ENCODE results near the gene MCC. TPM values are rescaled to one million over a fixed set of nuclear protein-coding genes. Genes with fewer than 3 reads are reported as not detected.

The MCC gene
- total RNA-seq, 1 donor from 2014 or later = 2.5 TPM

DNA sequence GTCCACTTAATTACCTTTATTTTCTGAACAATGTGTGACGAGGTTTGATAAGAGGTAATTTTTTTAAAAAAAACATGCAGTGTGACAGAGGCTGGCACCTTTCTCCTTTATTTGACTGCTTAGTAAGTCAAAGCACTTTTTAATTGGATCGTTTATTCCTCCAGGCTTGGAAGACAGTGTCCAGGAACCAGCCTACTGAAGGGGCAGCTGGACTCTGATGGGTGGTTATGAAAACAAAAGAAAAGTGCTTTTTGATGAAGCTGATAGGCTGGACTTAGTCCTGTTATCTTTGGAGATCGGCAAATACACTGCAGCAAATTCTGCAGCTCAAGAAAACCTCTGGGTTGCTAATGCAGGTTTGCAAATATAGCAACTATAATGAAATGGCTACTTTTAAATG lies 370.0 kb downstream of the MCC start:
- no peak overlapping the region for H2AFZ ChIP-seq (replicated peaks)
- peaks cover 7% of the 10 kb centered on the region for H3K4me1 Mint-ChIP-seq
- H3K9me3 Mint-ChIP-seq = peaks cover 15% of the 10 kb centered on the region
- no peaks in the 10 kb centered on the region for H4K20me1 ChIP-seq (ENCODE audit: low read depth)
- no peak for TF ChIP-seq EZH2 (IDR thresholded peaks at IDR 0.05)
- TF ChIP-seq CTCF (IDR thresholded peaks at IDR 0.05) = no peak
- TF ChIP-seq EZH2phosphoT487 (IDR thresholded peaks at IDR 0.05) = no peak
- no peak overlapping the region for H3K4me2 ChIP-seq
- no peaks in the 10 kb centered on the region for H3F3A ChIP-seq (ENCODE audit: low read depth)
- H3K9ac ChIP-seq = no peak overlapping the region
- H3K36me3 Mint-ChIP-seq = peaks cover 7% of the 10 kb centered on the region
- H3K4me3 ChIP-seq = no peak overlapping the region
- no peaks in the 10 kb centered on the region for H3K36me3 ChIP-seq
- no peaks in the 10 kb centered on the region for H3K79me2 ChIP-seq (ENCODE audit: low read depth)
- no peaks in the 10 kb centered on the region for H3K27me3 ChIP-seq
- H3K27me3 Mint-ChIP-seq (ENCODE audit: insufficient read depth, low read depth) = no peaks in the 10 kb centered on the region
- no peak overlapping the region for H3K27ac Mint-ChIP-seq
- H3K4me3 Mint-ChIP-seq = no peak overlapping the region
- DNase-seq (ENCODE audit: low spot score) = no peak
- H3K4me1 ChIP-seq = no peaks in the 10 kb centered on the region
- no peaks in the 10 kb centered on the region for H3K9me3 ChIP-seq (ENCODE audit: low read depth)
- no peak overlapping the region for H3K27ac ChIP-seq

DNA sequence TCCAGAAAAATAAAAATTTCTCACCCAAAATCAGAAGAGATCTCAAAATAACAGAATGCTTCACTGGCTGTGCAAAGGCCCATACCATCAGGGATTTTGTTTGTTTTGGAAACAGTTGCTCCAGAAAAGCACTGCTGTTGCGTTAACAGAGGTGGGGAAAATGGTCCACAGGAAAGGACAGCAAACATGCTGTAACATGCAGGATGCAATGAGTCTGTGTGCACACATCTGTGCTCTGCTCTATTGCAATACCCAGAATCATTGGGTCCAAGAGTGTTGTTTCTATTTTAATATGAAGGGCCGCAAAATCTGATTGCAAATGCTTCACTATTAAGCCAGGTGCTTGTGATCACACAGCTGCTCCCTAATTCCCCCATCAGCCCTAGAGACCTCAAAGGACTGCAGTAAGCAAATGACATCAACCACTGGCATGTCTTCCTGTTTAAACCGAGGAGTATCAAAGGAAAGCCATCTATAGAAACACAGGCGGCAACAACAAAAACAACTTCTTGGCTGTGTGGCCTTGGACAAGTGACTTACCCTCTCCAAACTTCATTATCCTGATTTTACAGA lies 370.6 kb downstream of the MCC start:
- Mint-ChIP-seq H3K9me3 (peaks cover 15% of the 10 kb centered on the region), H3K4me3 (no peak overlapping the region), H3K4me1 (peaks cover 7% of the 10 kb centered on the region), H3K36me3 (peaks cover 7% of the 10 kb centered on the region), H3K27ac (no peak overlapping the region), H3K27me3 (ENCODE audit: insufficient read depth, low read depth) (no peaks in the 10 kb centered on the region)
- H3K27ac ChIP-seq = no peak overlapping the region
- H3K4me1 ChIP-seq = no peaks in the 10 kb centered on the region
- no peak for DNase-seq (ENCODE audit: low spot score)
- TF ChIP-seq EZH2 (IDR thresholded peaks at IDR 0.05) = no peak
- TF ChIP-seq CTCF (IDR thresholded peaks at IDR 0.05) = no peak
- TF ChIP-seq EZH2phosphoT487 (IDR thresholded peaks at IDR 0.05) = no peak
- H3K9me3 ChIP-seq (ENCODE audit: low read depth) = no peaks in the 10 kb centered on the region
- H3K9ac ChIP-seq = no peak overlapping the region
- no peaks in the 10 kb centered on the region for H3F3A ChIP-seq (ENCODE audit: low read depth)
- no peaks in the 10 kb centered on the region for H3K27me3 ChIP-seq
- no peak overlapping the region for H2AFZ ChIP-seq (replicated peaks)
- no peaks in the 10 kb centered on the region for H4K20me1 ChIP-seq (ENCODE audit: low read depth)
- H3K79me2 ChIP-seq (ENCODE audit: low read depth) = no peaks in the 10 kb centered on the region
- no peak overlapping the region for H3K4me2 ChIP-seq
- no peaks in the 10 kb centered on the region for H3K36me3 ChIP-seq
- no peak overlapping the region for H3K4me3 ChIP-seq

DNA sequence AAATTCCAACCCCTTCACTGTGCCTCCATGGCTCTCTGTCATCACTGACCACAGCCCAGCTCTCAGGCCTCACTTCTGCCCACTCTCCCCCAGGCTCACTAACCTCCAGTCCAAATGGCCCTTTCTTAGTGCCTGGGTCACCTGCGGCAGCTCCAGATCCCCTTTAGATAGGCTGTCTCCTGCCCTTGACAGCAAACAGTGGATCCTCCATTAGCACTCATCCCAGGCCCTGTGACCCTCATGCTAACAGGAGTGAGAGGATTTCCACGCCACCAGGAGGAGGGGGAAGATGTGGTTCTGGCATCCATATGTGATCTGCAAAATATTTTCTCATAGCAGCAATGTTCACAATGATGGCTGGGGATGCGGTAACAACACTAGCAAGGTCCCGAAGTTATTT lies 372.3 kb downstream of the MCC start:
- TF ChIP-seq EZH2 (IDR thresholded peaks at IDR 0.05) (no peak), EZH2phosphoT487 (IDR thresholded peaks at IDR 0.05) (no peak), CTCF (IDR thresholded peaks at IDR 0.05) (no peak)
- Histone ChIP-seq H3K79me2 (ENCODE audit: low read depth) (no peaks in the 10 kb centered on the region), H3K27me3 (no peaks in the 10 kb centered on the region), H3K4me1 (no peaks in the 10 kb centered on the region), H3K4me3 (no peak overlapping the region), H2AFZ (replicated peaks) (no peak overlapping the region), H3K36me3 (no peaks in the 10 kb centered on the region), H3K4me2 (no peak overlapping the region), H3F3A (ENCODE audit: low read depth) (no peaks in the 10 kb centered on the region), H3K9ac (no peak overlapping the region), H3K27ac (no peak overlapping the region), H4K20me1 (ENCODE audit: low read depth) (no peaks in the 10 kb centered on the region), H3K9me3 (ENCODE audit: low read depth) (no peaks in the 10 kb centered on the region)
- Mint-ChIP-seq H3K4me3 (no peak overlapping the region), H3K27ac (no peak overlapping the region), H3K27me3 (ENCODE audit: insufficient read depth, low read depth) (no peaks in the 10 kb centered on the region), H3K9me3 (peaks cover 15% of the 10 kb centered on the region), H3K4me1 (peaks cover 7% of the 10 kb centered on the region), H3K36me3 (peaks cover 7% of the 10 kb centered on the region)
- no peak for DNase-seq (ENCODE audit: low spot score)
